Breast epithelium (tissue), 4 donors: ENCODE measurements around the gene SYNE1. TPM values are rescaled to one million over a fixed set of nuclear protein-coding genes. Genes with fewer than 3 reads are reported as not detected.

ENCODE experiments used
- DNase-seq, 2 donors: peaks; one replicate each; pipeline ENCODE4 v3.0.0-alpha.2; 2019; ENCODE audit warnings: low spot score in 2 of 2
- H3K27ac ChIP-seq, 2 donors: fragments of 200-600 bp; sonication (generic) in 1 of 2; one replicate each; pipeline ENCODE4 v1.5.1; 2016 to 2019; ENCODE audit warnings: mild to moderate bottlenecking in 1 of 2
- H3K27me3 ChIP-seq, 2 donors: fragments of 200-600 bp; sonication (generic) in 1 of 2; one replicate each; pipeline versions ENCODE4 v1.5.1 to v1.6.0; 2017 to 2019; ENCODE audit warnings: control low read depth in 1 of 2, mild to moderate bottlenecking in 1 of 2
- H3K36me3 ChIP-seq: fragments of 200-600 bp; one replicate; pipeline ENCODE4 v1.5.1; 2019
- H3K4me1 ChIP-seq, 2 donors: fragments of 200-600 bp; sonication (generic); one replicate each; pipeline ENCODE4 v1.5.1; 2016 to 2019; ENCODE audit warnings: control low read depth in 1 of 2
- H3K4me3 ChIP-seq, 3 donors: fragments of 200-600 bp; sonication (generic); 1 replicate in 2 of 3; 2 replicates in 1 of 3; pipeline ENCODE4 v1.5.1; 2016 to 2019; ENCODE audit warnings: mild to moderate bottlenecking in 3 of 3, moderate library complexity in 2 of 3
- H3K9me3 ChIP-seq, 2 donors: fragments of 200-600 bp; sonication (generic) in 1 of 2; one replicate each; pipeline ENCODE4 v1.5.1; 2016 to 2019; ENCODE audit warnings: control low read depth in 1 of 2
- CTCF ChIP-seq, 3 donors: fragments of 450-650 bp; IDR thresholded peaks; one replicate each; pipeline ENCODE4 v1.5.1; 2016 to 2017; ENCODE audit warnings: antibody characterized with exemption in 3 of 3, mild to moderate bottlenecking in 3 of 3, moderate library complexity in 3 of 3
- POLR2A ChIP-seq: fragments of 450-650 bp; IDR thresholded peaks from one replicate; pipeline ENCODE4 v1.6.1; 2016; ENCODE audit warnings: antibody characterized with exemption, mild to moderate bottlenecking, moderate library complexity
- POLR2AphosphoS5 ChIP-seq, 3 donors: sonication (generic); formaldehyde crosslinking; IDR thresholded peaks; one replicate each; pipeline ENCODE4 v1.6.1; 2017; ENCODE audit warnings: antibody characterized with exemption in 3 of 3
- intact Hi-C: fragments of 100-400 bp; cut with DNase I; formaldehyde crosslinking; loops from one replicate; pipeline ENCODE4 v1.15.1; 2023; ENCODE audit warnings: low total_unique reads
- total RNA-seq, 3 donors: library from RNA; depleted of rRNA; stranded (reverse); fragments of >200 nt; gene quantifications; one replicate each; pipeline ENCODE4 v1.1.0, GENCODE V29; 2016

Gene SYNE1
- total RNA-seq, 3 donors from 2014 or later, result 80.9 to 106 (median 95.7) TPM

- Histone ChIP-seq H3K27me3 (no peaks in the 10 kb centered on the region), H3K4me1 (no peaks in the 10 kb centered on the region), H3K9me3 (peaks cover 0 to 8% of the 10 kb centered on the region in 2 donors), H3K4me3 (no peak overlapping the region), H3K36me3 (no peaks in the 10 kb centered on the region), H3K27ac (no peak overlapping the region)
- intact Hi-C loops, result no loop called here
- TF ChIP-seq POLR2A, result no peak
- TF ChIP-seq CTCF (IDR thresholded peaks at IDR 0.05), result no peak
- DNase-seq, result no peak
Observed at GRCh38 chr6:152420696-152421095, 216.5 kb downstream of the SYNE1 start.

- Histone ChIP-seq H3K27ac (no peak overlapping the region), H3K36me3 (no peaks in the 10 kb centered on the region), H3K4me3 (no peak overlapping the region), H3K27me3 (no peaks in the 10 kb centered on the region), H3K9me3 (peaks cover 0 to 8% of the 10 kb centered on the region in 2 donors), H3K4me1 (no peaks in the 10 kb centered on the region)
- no peak for TF ChIP-seq CTCF (IDR thresholded peaks at IDR 0.05)
- no peak for TF ChIP-seq POLR2A
- no peak for TF ChIP-seq POLR2AphosphoS5 (IDR thresholded peaks at IDR 0.05)
- DNase-seq, result no peak
- intact Hi-C loops, result no loop called here
Observed at GRCh38 chr6:152418551-152418950, 218.6 kb downstream of the SYNE1 start.

GRCh38 chr6:152416652-152417051 is 220.5 kb downstream of the SYNE1 start:
- Histone ChIP-seq H3K27ac (no peak overlapping the region), H3K27me3 (no peaks in the 10 kb centered on the region), H3K4me1 (no peaks in the 10 kb centered on the region), H3K4me3 (no peak overlapping the region), H3K36me3 (no peaks in the 10 kb centered on the region), H3K9me3 (peaks cover 0 to 8% of the 10 kb centered on the region in 2 donors)
- no peak for DNase-seq
- intact Hi-C loops, result no loop called here
- no peak for TF ChIP-seq POLR2A

GRCh38 chr6:152404936-152405595 is 232.1 kb downstream of the SYNE1 start:
- TF ChIP-seq POLR2AphosphoS5 (IDR thresholded peaks at IDR 0.05) (no peak), POLR2A (no peak), CTCF (IDR thresholded peaks at IDR 0.05) (no peak)
- no peak overlapping the region for H3K4me3 ChIP-seq
- H3K36me3 ChIP-seq, result no peaks in the 10 kb centered on the region
- no peaks in the 10 kb centered on the region for H3K4me1 ChIP-seq
- no peak for DNase-seq
- intact Hi-C loops, result no loop called here
- no peak overlapping the region for H3K27ac ChIP-seq
- no peaks in the 10 kb centered on the region for H3K27me3 ChIP-seq
- H3K9me3 ChIP-seq, result no peaks in the 10 kb centered on the region

- no peaks in the 10 kb centered on the region for H3K4me1 ChIP-seq
- no peak overlapping the region for H3K4me3 ChIP-seq
- intact Hi-C loops, result no loop called here
- no peak overlapping the region for H3K27ac ChIP-seq
- no peaks in the 10 kb centered on the region for H3K9me3 ChIP-seq
- no peak for TF ChIP-seq POLR2AphosphoS5 (IDR thresholded peaks at IDR 0.05)
- TF ChIP-seq POLR2A, result no peak
- TF ChIP-seq CTCF (IDR thresholded peaks at IDR 0.05), result no peak
- DNase-seq, result no peak
- no peaks in the 10 kb centered on the region for H3K27me3 ChIP-seq
- no peaks in the 10 kb centered on the region for H3K36me3 ChIP-seq
Observed at GRCh38 chr6:152404086-152404857, 232.9 kb downstream of the SYNE1 start.
